HG02970 (cell line): ENCODE data around the gene CRYBG3.

ENCODE experiments used
- ATAC-seq: cut with Tn5 transposase; IDR thresholded peaks from one replicate; pipeline ENCODE4 v1.9.1; 2021; ENCODE audit warnings: mild to moderate bottlenecking, moderate library complexity, moderate number of reproducible peaks; ENCODE audit not compliant: unreplicated experiment, low FRiP score

Gene CRYBG3

DNA sequence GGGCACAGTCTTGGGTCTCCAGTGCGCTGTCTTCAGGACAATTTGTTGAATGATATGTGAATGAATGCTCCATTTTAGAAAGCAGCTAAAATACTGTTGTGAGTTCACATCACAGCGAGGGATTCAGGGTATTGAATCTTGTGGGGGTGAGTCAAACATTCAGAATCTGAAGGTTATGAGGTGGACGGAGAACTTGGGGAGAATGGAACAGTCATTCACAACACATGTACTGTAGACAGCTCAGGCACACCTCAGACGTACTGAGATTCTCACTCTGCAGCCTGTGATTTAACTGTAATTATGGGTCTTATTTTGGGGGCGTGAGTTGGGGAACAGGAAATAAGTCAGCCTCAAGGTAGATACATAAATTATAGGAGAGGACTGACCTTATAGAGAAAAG is 13.9 kb downstream of the CRYBG3 start:
- no peak for ATAC-seq

GRCh38 chr3:97838393-97838792 is 16.6 kb downstream of the CRYBG3 start:
- ATAC-seq: no peak

GRCh38 chr3:97839944-97840343 is 18.1 kb downstream of the CRYBG3 start:
- no peak for ATAC-seq

DNA sequence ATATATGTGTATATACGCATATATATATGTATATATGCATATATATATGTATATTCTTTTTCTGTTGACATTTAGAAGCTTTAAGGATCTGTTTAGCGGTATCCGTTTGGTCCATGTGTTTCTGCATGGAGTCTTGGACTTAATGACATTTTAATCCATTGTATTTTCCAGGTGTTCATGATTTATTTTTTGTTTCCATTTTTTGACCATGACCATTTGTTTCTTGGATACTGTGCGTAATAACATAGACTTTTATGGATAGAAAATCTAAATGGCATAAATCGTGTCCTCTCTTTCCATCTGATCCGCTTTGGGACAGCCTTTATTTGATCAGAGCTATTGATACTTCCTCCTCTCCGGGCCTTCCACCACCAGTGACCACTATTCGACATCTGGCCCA is 19.5 kb downstream of the CRYBG3 start:
- no peak for ATAC-seq

GRCh38 chr3:97841956-97842355 is 20.1 kb downstream of the CRYBG3 start:
- ATAC-seq: no peak

GRCh38 chr3:97848779-97849178 is 27.0 kb downstream of the CRYBG3 start:
- ATAC-seq: no peak

GRCh38 chr3:97857401-97857800 is 35.6 kb downstream of the CRYBG3 start:
- no peak for ATAC-seq

GRCh38 chr3:97860364-97860763 is 38.6 kb downstream of the CRYBG3 start:
- ATAC-seq: no peak

GRCh38 chr3:97862582-97862981 is 40.8 kb downstream of the CRYBG3 start:
- no peak for ATAC-seq

GRCh38 chr3:97863031-97863430 is 41.2 kb downstream of the CRYBG3 start:
- no peak for ATAC-seq

DNA sequence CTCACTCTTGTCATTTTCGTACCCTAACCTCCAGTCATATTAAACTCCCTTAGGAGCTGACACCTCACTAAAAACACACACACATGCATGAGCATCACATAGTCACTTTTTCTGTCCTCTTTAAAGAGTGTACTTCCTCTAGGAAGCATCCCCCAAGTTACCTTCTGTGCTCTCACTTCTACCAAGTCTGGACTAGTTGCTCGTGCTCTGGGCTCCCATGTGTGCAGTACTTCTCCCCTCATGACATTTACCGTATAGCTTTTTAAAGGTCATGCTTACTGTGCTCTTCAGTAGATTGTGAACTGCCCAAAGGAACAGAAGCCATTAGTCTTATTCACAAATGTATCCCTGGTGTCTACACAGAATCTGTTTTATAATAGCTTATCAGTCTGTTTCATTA is 42.0 kb downstream of the CRYBG3 start:
- no peak for ATAC-seq

- no peak for ATAC-seq
Observed at GRCh38 chr3:97871186-97871585, 49.4 kb downstream of the CRYBG3 start.

GRCh38 chr3:97871801-97872524 is 50.2 kb downstream of the CRYBG3 start:
- no peak for ATAC-seq

DNA sequence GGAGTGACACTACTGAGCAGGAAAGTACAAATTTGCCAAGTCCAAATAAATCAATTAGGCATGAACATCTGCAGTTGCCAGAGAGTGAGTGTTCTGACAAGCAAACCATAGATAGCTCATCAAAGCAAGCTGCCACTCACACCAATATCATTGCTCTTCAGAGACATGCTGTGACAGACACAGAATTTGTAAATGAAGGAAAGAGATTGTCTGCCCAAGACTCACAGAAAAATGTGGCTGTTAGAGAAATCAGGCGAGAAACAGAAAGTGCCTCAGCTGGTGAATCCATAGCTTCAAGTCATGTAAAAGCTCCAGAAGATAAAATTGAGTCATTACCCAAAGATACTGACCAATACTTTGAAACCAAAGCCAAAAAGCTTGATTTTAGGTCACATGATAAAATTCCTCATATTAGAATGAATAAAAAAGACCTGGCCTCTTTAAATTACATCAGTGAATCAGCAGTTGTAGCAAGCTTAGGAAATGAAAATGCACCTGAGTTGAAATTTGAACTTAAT is 50.8 kb downstream of the CRYBG3 start:
- no peak for ATAC-seq

- no peak for ATAC-seq
Observed at GRCh38 chr3:97880267-97880666, 58.5 kb downstream of the CRYBG3 start.

DNA sequence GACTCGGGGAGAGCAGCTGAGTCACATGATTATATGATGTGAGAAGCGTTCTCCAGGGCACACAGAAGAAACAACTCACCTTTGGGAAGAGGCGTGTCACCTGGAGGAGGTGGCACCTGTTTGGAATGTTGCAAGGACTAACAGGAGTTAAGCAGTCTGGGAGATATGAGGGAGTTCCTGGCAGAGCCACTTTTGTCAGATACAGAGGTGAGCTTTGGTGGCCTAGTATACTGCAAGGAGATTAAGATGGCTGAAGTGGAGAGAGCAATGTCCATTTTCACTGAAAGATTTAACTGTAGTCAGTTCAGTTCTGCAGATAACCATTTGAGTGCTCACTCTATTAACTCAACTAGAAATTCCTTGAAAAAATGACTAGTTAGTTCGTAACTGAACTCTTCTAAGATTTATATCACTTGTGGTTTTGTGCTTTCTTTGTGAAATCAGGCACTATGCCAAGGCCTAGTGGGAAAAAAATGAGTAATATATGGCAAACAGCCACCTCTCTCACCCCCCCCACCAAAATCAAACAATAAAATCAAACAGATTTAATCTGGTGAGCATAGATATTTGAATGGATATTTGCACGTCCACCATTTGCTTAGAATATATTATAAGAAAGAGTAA is 61.3 kb downstream of the CRYBG3 start:
- no peak for ATAC-seq

DNA sequence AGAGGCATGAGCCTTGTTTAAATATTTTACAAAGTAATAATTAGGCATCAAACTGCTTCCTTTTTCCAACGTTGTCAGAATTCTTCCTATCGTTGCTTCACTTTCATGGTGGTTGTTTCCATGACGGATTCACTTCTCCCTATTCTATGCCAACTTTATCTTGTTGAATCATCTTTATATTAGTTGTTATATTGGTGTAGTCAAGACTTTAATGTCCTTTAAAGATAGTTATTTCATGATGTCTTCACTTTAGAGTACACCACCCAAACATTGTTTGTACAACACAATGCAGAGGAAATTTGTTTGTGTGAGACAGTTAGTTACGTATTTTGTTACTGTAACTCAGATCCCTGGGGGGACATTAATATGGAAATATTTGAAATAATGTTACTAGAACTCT is 61.9 kb downstream of the CRYBG3 start:
- ATAC-seq: no peak

- no peak for ATAC-seq
Observed at GRCh38 chr3:97884586-97885123, 62.8 kb downstream of the CRYBG3 start.

DNA sequence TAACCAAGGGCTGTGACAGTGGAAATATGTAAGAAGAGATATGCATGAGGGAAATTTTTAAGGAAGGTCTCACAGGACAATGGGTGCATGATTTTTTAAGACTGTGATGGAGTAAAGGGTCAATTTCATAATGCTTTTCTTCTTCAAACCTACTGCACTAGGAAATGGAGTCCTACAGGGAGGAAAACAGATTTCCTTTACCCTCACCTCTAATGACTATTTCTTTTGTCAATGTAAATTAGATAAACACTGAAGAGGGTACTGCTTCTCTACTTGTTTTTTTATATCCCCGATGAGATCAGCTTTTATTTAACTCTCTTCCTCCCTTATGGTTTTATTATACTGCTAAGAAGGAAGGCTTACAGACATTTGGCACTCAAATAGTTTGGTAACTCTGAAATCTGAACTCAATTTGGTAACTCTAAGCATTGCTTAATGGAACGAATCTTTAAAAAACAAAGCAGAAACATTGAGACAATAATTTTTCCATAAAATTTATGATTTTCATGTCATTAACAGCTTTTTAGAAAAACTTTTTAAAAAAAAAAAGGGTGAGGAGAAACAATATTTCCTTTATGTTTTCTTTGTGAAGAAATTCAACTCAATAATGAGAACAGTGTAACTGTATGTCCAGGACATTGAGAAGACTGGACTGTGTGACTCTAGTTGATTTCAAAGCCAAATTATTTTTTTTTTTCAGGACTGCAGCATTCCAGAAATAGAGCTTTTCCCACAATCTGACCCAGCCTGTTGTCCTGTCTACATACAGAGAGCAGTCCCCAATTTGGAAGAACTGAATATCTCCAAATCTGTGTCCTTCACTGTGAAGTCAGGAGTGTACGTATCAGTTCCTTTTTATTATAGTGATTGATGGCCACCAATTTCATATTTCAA is 64.4 kb downstream of the CRYBG3 start:
- ATAC-seq: no peak

DNA sequence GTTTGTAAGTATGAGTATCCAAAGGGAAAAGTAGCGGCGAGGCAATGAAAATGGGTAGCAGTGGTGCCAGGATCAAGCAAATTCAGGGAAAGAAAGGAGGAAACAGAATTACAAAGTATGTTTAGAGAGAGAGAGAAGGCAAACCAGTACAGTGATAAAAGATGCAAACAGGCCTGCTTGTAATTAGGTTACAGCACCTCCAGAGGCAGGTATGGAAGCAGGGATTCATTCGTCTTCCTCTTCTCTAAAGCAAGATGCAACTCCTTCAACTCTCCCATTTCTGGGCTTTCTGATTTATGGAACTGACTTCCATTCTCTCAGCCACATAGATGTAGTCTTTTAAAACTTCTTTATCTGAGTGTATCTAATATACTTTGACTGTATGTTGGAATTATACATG is 68.0 kb downstream of the CRYBG3 start:
- no peak for ATAC-seq

DNA sequence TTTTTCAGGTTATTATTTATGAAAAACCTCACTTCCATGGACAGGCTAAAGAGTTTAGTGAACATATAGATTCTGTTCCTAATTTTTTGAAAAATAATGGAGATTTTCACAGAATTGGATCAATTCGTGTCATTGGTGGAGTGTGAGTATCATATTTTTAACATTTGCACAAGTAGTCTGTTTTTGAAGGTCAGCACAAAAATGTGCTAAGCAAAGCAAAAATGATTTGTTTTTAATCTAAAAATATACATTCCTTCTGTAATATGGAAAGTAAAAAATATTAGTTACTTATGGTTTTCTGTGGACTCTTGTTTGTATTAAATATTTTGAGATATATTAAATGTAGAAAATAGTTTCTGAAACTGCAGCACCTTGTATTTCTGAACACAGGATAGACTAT is 71.0 kb downstream of the CRYBG3 start:
- no peak for ATAC-seq
